ENCODE data around the gene FAM25A. TPM values are rescaled to one million over a fixed set of nuclear protein-coding genes. Genes with fewer than 3 reads are reported as not detected.

Gene FAM25A
- total RNA-seq, 6 experiments from 2014 or later, result not detected

- H3K4me1 ChIP-seq, result peaks cover 0 to 57% (median 5%) of the 10 kb centered on the region in 4 donors
- no peak overlapping the region for H3K4me3 ChIP-seq
- no peaks in the 10 kb centered on the region for H3K27me3 ChIP-seq
- TF ChIP-seq CTCF (IDR thresholded peaks at IDR 0.05) (no peak), POLR2A (IDR thresholded peaks at IDR 0.05) (no peak)
- intact Hi-C loops (cut with DNase I), result no loop called here
- ATAC-seq, result no peak
- H3K36me3 ChIP-seq, result peaks cover 0 to 91% (median 41%) of the 10 kb centered on the region in 4 donors
- H3K9me3 ChIP-seq, result no peaks in the 10 kb centered on the region
- WGBS (ENCODE audit: insufficient coverage, low coverage, low lambda C conversion rate, missing lambda C conversion rate), result 62% methylated on average over 5 of the region's 5 CpGs
- no peak overlapping the region for H3K27ac ChIP-seq
- no peak for DNase-seq
These were observed 44.6 kb downstream of the FAM25A start for GRCh38 chr10:87064651-87065050.

- DNase-seq, result no peak
- Histone ChIP-seq H3K27ac (peak overlapping the region in 2 of 3 donors; percentile 16 to 42), H3K4me3 (no peak overlapping the region), H3K27me3 (no peaks in the 10 kb centered on the region), H3K4me1 (peaks cover 0 to 44% (median 3%) of the 10 kb centered on the region in 4 donors), H3K9me3 (no peaks in the 10 kb centered on the region), H3K36me3 (peaks cover 0 to 91% (median 35%) of the 10 kb centered on the region in 4 donors)
- WGBS (ENCODE audit: insufficient coverage, low coverage, low lambda C conversion rate, missing lambda C conversion rate), result 93% methylated on average over 2 of the region's 2 CpGs
- intact Hi-C loops (cut with DNase I), result no loop called here
- peak; percentile 54 to 79 (median 76) for ATAC-seq
- TF ChIP-seq CTCF (IDR thresholded peaks at IDR 0.05) (no peak), POLR2A (IDR thresholded peaks at IDR 0.05) (no peak)
These were observed 46.1 kb downstream of the FAM25A start for GRCh38 chr10:87066178-87066577.

- ATAC-seq, result peak; percentile 26 to 64 (median 57)
- no peak for DNase-seq
These were observed 46.8 kb downstream of the FAM25A start for GRCh38 chr10:87066865-87067264.

GRCh38 chr10:87068281-87068680 is 48.2 kb downstream of the FAM25A start:
- H3K4me1 ChIP-seq, result peaks cover 0 to 46% (median 5%) of the 10 kb centered on the region in 4 donors
- H3K27me3 ChIP-seq, result no peaks in the 10 kb centered on the region
- DNase-seq (no peak), ATAC-seq (no peak)
- intact Hi-C loops (cut with DNase I), result no loop called here
- H3K36me3 ChIP-seq, result peaks cover 0 to 91% (median 34%) of the 10 kb centered on the region in 4 donors
- H3K9me3 ChIP-seq, result no peaks in the 10 kb centered on the region
- no peak overlapping the region for H3K27ac ChIP-seq
- TF ChIP-seq POLR2A (IDR thresholded peaks at IDR 0.05), result no peak
- no peak for TF ChIP-seq CTCF (IDR thresholded peaks at IDR 0.05)
- no peak overlapping the region for H3K4me3 ChIP-seq
- WGBS (ENCODE audit: insufficient coverage, low coverage, low lambda C conversion rate, missing lambda C conversion rate), result 77% methylated on average over 1 of the region's 1 CpG

More at GRCh38 chr10:87066865-87067264, 46.8 kb downstream of the FAM25A start:
- intact Hi-C loops (cut with DNase I), result no loop called here
- no peak overlapping the region for H3K4me3 ChIP-seq
- TF ChIP-seq CTCF (IDR thresholded peaks at IDR 0.05) (no peak), POLR2A (IDR thresholded peaks at IDR 0.05) (no peak)
- WGBS (ENCODE audit: insufficient coverage, low coverage, low lambda C conversion rate, missing lambda C conversion rate), result 71% methylated on average over 1 of the region's 1 CpG
- H3K27me3 ChIP-seq, result no peaks in the 10 kb centered on the region
- H3K27ac ChIP-seq, result peak overlapping the region in 1 of 3 donors; percentile 42
- peaks cover 0 to 91% (median 35%) of the 10 kb centered on the region in 4 donors for H3K36me3 ChIP-seq
- H3K9me3 ChIP-seq, result no peaks in the 10 kb centered on the region
- peaks cover 0 to 42% (median 3%) of the 10 kb centered on the region in 4 donors for H3K4me1 ChIP-seq

Measured in right lobe of liver (tissue), 6 donors.